Activated B cell treated with CpG ODN at 0.5 μM for 24 hours (primary cell): Measurements from ENCODE around the gene CDC42EP4. TPM values are rescaled to one million over a fixed set of nuclear protein-coding genes. Genes with fewer than 3 reads are reported as not detected.

ENCODE experiments used
- ATAC-seq: fragments of 200-7000 bp; cut with Tn5 transposase; one replicate; pipeline ENCODE4 v1.10.0; 2021; ENCODE audit warnings: low read depth, mild to moderate bottlenecking, moderate library complexity
- CTCF ChIA-PET: fragments of 350-600 bp; sonication (Branson Sonifier 250); formaldehyde crosslinking; loops from one replicate; lab custom pipeline; 2021; ENCODE audit warnings: antibody characterized with exemption; lab: Charles Lee
- POLR2A ChIA-PET: fragments of 350-600 bp; sonication (Branson Sonifier 250); formaldehyde crosslinking; loops from one replicate; lab custom pipeline; 2021; ENCODE audit warnings: antibody characterized with exemption; lab: Charles Lee
- DNase-seq: peaks from one replicate; pipeline ENCODE4 v3.0.0; 2022
- H3K27ac Mint-ChIP-seq: one replicate; pipeline ENCODE4 v1.8.0; 2020; ENCODE audit warnings: mixed read lengths
- H3K27me3 Mint-ChIP-seq: one replicate; pipeline ENCODE4 v1.8.0; 2021; ENCODE audit warnings: mixed read lengths
- H3K36me3 Mint-ChIP-seq: one replicate; pipeline ENCODE4 v1.8.0; 2021; ENCODE audit warnings: low read depth, mixed read lengths
- H3K4me1 Mint-ChIP-seq: one replicate; pipeline ENCODE4 v1.8.0; 2021; ENCODE audit warnings: mixed read lengths
- H3K4me3 Mint-ChIP-seq: one replicate; pipeline ENCODE4 v1.8.0; 2020; ENCODE audit warnings: mild to moderate bottlenecking, mixed read lengths
- H3K9me3 Mint-ChIP-seq: one replicate; pipeline ENCODE4 v1.8.0; 2020; ENCODE audit warnings: mixed read lengths
- intact Hi-C: fragments of 100-400 bp; cut with micrococcal nuclease; formaldehyde crosslinking; loops from one replicate; pipeline ENCODE4 v1.15.1; 2024
- total RNA-seq: library from RNA; stranded (reverse); gene quantifications from 2 replicates; pipeline ENCODE4 v1.2.3, GENCODE V29; 2022
- TF ChIP-seq, protein P1 (sequence below): fragments of 200-600 bp; IDR thresholded peaks from one replicate; pipeline ENCODE4 v1.8.0; 2022; ENCODE audit warnings: antibody characterized with exemption, mild to moderate bottlenecking

Gene CDC42EP4
- total RNA-seq, 1 donor from 2014 or later = 0.95 TPM

GRCh38 chr17:73319766-73320165 is 8.0 kb upstream of the CDC42EP4 start:
- DNase-seq (no peak), ATAC-seq (no peak)
- intact Hi-C loops = loop anchor here (10.0 kb wide), 1 partner anchor 885 kb away; the partner anchor contains the start of gene RPL38
- peaks cover 16% of the 10 kb centered on the region for H3K4me1 Mint-ChIP-seq
- TF ChIP-seq, protein P1, sequence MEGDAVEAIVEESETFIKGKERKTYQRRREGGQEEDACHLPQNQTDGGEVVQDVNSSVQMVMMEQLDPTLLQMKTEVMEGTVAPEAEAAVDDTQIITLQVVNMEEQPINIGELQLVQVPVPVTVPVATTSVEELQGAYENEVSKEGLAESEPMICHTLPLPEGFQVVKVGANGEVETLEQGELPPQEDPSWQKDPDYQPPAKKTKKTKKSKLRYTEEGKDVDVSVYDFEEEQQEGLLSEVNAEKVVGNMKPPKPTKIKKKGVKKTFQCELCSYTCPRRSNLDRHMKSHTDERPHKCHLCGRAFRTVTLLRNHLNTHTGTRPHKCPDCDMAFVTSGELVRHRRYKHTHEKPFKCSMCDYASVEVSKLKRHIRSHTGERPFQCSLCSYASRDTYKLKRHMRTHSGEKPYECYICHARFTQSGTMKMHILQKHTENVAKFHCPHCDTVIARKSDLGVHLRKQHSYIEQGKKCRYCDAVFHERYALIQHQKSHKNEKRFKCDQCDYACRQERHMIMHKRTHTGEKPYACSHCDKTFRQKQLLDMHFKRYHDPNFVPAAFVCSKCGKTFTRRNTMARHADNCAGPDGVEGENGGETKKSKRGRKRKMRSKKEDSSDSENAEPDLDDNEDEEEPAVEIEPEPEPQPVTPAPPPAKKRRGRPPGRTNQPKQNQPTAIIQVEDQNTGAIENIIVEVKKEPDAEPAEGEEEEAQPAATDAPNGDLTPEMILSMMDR = no peak
- CTCF ChIA-PET = no interaction called here
- H3K4me3 Mint-ChIP-seq = no peak overlapping the region
- H3K27me3 Mint-ChIP-seq = peaks cover 6% of the 10 kb centered on the region
- no peaks in the 10 kb centered on the region for H3K36me3 Mint-ChIP-seq
- H3K9me3 Mint-ChIP-seq = no peaks in the 10 kb centered on the region
- no peak overlapping the region for H3K27ac Mint-ChIP-seq
- POLR2A ChIA-PET = no interaction called here

DNA sequence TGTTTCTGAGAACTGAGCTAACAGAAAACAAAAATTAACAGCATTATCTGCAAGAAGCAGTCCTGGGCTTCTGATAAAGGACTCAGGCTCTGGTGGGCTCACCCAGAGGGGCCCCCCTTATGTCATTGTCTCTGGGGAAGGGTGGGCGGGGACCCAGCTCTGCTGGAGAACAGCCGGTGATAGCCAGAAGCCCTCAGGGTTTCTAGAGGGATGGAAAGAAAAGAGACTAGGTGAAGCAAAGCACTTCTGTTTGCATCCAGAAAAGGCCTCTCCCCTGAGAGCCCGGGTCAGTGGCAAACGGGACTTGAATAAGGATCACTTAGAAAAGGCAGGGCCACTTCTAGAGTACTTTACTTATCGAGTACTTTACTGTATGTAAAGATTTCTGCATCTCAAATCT is 7.0 kb upstream of the CDC42EP4 start:
- H3K4me1 Mint-ChIP-seq = peaks cover 16% of the 10 kb centered on the region
- DNase-seq = no peak
- no peak overlapping the region for H3K4me3 Mint-ChIP-seq
- ChIA-PET POLR2A (no interaction called here), CTCF (no interaction called here)
- no peaks in the 10 kb centered on the region for H3K36me3 Mint-ChIP-seq
- H3K27me3 Mint-ChIP-seq = peaks cover 3% of the 10 kb centered on the region
- no peaks in the 10 kb centered on the region for H3K9me3 Mint-ChIP-seq
- ATAC-seq = no peak
- no peak overlapping the region for H3K27ac Mint-ChIP-seq
- TF ChIP-seq, protein P1 = no peak
- intact Hi-C loops = loop anchor here (10.0 kb wide), 1 partner anchor 886 kb away; the partner anchor contains the start of gene RPL38

DNA sequence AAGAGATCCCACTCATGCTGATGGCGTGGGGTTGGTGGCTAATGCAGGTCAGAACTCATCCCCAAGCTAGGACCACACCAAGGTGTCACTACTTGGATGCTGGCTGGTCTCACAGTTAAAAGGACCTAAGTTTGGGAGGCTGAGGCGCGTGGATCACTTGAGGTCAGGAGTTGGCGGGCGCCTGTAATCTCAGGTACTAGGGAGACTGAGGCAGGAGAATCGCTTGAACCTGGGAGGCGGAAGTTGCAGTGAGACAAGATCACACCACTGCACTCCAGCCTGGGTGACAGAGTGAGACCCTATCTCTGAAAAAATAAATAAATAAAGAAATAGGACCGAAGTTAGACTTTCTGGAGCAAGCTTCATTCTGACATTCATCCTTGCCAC is 6.6 kb upstream of the CDC42EP4 start:
- intact Hi-C loops = loop anchor here (10.0 kb wide), 1 partner anchor 886 kb away; the partner anchor contains the start of gene RPL38
- POLR2A ChIA-PET = no interaction called here
- Mint-ChIP-seq H3K4me3 (no peak overlapping the region), H3K27me3 (peaks cover 3% of the 10 kb centered on the region), H3K27ac (no peak overlapping the region), H3K36me3 (no peaks in the 10 kb centered on the region), H3K9me3 (no peaks in the 10 kb centered on the region), H3K4me1 (peaks cover 16% of the 10 kb centered on the region)
- DNase-seq (no peak), ATAC-seq (no peak)
- CTCF ChIA-PET = no interaction called here
- TF ChIP-seq, protein P1 = no peak

- Mint-ChIP-seq H3K27me3 (peaks cover 3% of the 10 kb centered on the region), H3K4me1 (peaks cover 16% of the 10 kb centered on the region), H3K36me3 (no peaks in the 10 kb centered on the region), H3K4me3 (peak overlapping the region; percentile 12), H3K9me3 (no peaks in the 10 kb centered on the region), H3K27ac (no peak overlapping the region)
- ATAC-seq = no peak
- intact Hi-C loops = loop anchor here (10.0 kb wide), 1 partner anchor 887 kb away; the partner anchor contains the start of gene RPL38
- DNase-seq = no peak
- CTCF ChIA-PET = no interaction called here
- POLR2A ChIA-PET = no interaction called here
- TF ChIP-seq, protein P1 = no peak
These were observed 6.0 kb upstream of the CDC42EP4 start for GRCh38 chr17:73317513-73318426.

DNA sequence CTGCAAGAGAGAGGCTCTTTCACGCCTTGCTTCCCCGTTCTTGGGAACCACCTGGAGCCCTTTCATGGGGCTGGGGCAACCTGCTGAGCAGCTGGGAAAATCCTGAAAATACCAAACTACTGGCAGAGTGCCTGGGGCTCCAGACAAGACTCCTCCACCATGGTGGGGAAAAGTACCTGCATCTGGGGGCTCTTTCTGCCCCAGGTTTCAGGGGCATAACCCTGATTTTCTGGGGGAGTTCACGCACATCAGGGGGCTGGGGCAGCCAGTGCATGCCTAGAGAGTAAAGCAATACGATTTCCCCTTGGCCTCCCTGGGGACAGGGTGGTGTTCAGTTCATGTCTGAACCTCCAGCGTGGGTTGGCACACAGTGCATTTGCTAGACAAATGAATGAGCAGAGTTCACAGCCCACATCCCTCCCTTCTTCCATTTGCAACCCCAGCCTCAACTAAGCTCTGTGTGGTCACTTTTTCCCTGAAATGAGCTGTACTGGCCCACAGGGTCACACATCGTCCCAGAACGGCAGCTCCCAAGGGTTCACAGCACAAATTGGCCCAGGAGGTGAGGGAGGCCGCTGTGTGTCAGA is 5.2 kb upstream of the CDC42EP4 start:
- no peak overlapping the region for H3K27ac Mint-ChIP-seq
- H3K4me3 Mint-ChIP-seq = peak overlapping the region; percentile 12
- DNase-seq = peak; percentile 24
- H3K36me3 Mint-ChIP-seq = no peaks in the 10 kb centered on the region
- ChIA-PET CTCF (no interaction called here), POLR2A (no interaction called here)
- intact Hi-C loops = loop anchor here (10.0 kb wide), 1 partner anchor 888 kb away; the partner anchor contains the start of gene RPL38
- H3K27me3 Mint-ChIP-seq = peaks cover 3% of the 10 kb centered on the region
- TF ChIP-seq, protein P1 = no peak
- no peaks in the 10 kb centered on the region for H3K9me3 Mint-ChIP-seq
- ATAC-seq = peak; percentile 94
- H3K4me1 Mint-ChIP-seq = peaks cover 16% of the 10 kb centered on the region
